ENCODE measurements around the gene DRD1. TPM values are rescaled to one million over a fixed set of nuclear protein-coding genes. Genes with fewer than 3 reads are reported as not detected.

Gene DRD1
- polyA plus RNA-seq (ENCODE audit: insufficient read length in 10 of 10) = under 1 TPM in 5 of 10 donors, not detected in 5; 0.05 to 0.69 (median 0.07) TPM
- long read RNA-seq, donor 1 = 0 reads
- long read RNA-seq, donor 2 = 0 reads
- long read RNA-seq, donor 3 = 0 reads
- long read RNA-seq, donor 4 = 0 reads
- long read RNA-seq, donor 5 = 0 reads
- long read RNA-seq, donor 6 = 0 reads
- long read RNA-seq, donor 7 = 0 reads
- long read RNA-seq, donor 8 = 0 reads
- long read RNA-seq, donor 9 = 0 reads

GRCh38 chr5:175444060-175444904, at the start of gene DRD1:
Gene DRD1 (minus strand): TSS chr5:175444182. CDS start chr5:175443099, 1,083 bp downstream.
- peak in 1 of 3 donors; percentile 37 for DNase-seq

GRCh38 chr5:175493726-175494125, 49.7 kb upstream of the DRD1 start:
- no peak for DNase-seq

GRCh38 chr5:175493260-175493659, 49.3 kb upstream of the DRD1 start:
- no peak for DNase-seq

- DNase-seq = no peak
Observed at GRCh38 chr5:175491223-175491622, 47.2 kb upstream of the DRD1 start.

- DNase-seq = no peak
Observed at GRCh38 chr5:175489693-175490443, 45.9 kb upstream of the DRD1 start.

- DNase-seq = no peak
Observed at GRCh38 chr5:175487514-175488222, 43.7 kb upstream of the DRD1 start.

GRCh38 chr5:175485631-175486030, 41.6 kb upstream of the DRD1 start:
- DNase-seq = no peak

- no peak for DNase-seq
Observed at GRCh38 chr5:175484829-175485228, 40.8 kb upstream of the DRD1 start.

- no peak for DNase-seq
Observed at GRCh38 chr5:175484322-175484721, 40.3 kb upstream of the DRD1 start.

- DNase-seq = no peak
Observed at GRCh38 chr5:175483337-175483736, 39.4 kb upstream of the DRD1 start.

- DNase-seq = no peak
Observed at GRCh38 chr5:175479125-175479881, 35.3 kb upstream of the DRD1 start.

- peak; percentile 74 to 94 (median 93) for DNase-seq
Observed at GRCh38 chr5:175478384-175479124, 34.6 kb upstream of the DRD1 start, which contains the start of gene SFXN1. Gene SFXN1 (plus strand): TSS chr5:175478560. CDS start chr5:175492104, 13,544 bp downstream.

GRCh38 chr5:175478008-175478383, 34.0 kb upstream of the DRD1 start:
- peak in 1 of 3 donors; percentile 13 for DNase-seq

GRCh38 chr5:175477440-175477839, 33.5 kb upstream of the DRD1 start:
- no peak for DNase-seq

GRCh38 chr5:175475248-175475647, 31.3 kb upstream of the DRD1 start:
- no peak for DNase-seq

GRCh38 chr5:175472378-175472777, 28.4 kb upstream of the DRD1 start:
- DNase-seq = no peak

- DNase-seq = no peak
Observed at GRCh38 chr5:175471628-175472027, 27.6 kb upstream of the DRD1 start.

GRCh38 chr5:175471196-175471595, 27.2 kb upstream of the DRD1 start:
- peak in 1 of 3 donors; percentile 22 for DNase-seq

GRCh38 chr5:175470781-175471180, 26.8 kb upstream of the DRD1 start:
- peak in 1 of 3 donors; percentile 20 for DNase-seq

- DNase-seq = no peak
Observed at GRCh38 chr5:175469916-175470315, 25.9 kb upstream of the DRD1 start.

All from muscle of back (tissue), 13 donors.